Measurements from ENCODE around the gene LPAR3. TPM values are rescaled to one million over a fixed set of nuclear protein-coding genes. Genes with fewer than 3 reads are reported as not detected.

The LPAR3 gene
- total RNA-seq, 4 donors from 2014 or later: 2.2 to 23.6 (median 13.5) TPM; not detected in 1

GRCh38 chr1:84887261-84887934 is 5.6 kb downstream of the LPAR3 start:
- Histone ChIP-seq H3K9me3 (no peaks in the 10 kb centered on the region), H3K4me1 (no peaks in the 10 kb centered on the region), H3K4me3 (no peak overlapping the region), H3K36me3 (no peaks in the 10 kb centered on the region), H3K27ac (no peak overlapping the region), H3K27me3 (no peaks in the 10 kb centered on the region)
- no peak for DNase-seq
- no peak for TF ChIP-seq POLR2A (IDR thresholded peaks at IDR 0.05)
- intact Hi-C loops (cut with DNase I; ENCODE audit: low total_unique reads): no loop called here

GRCh38 chr1:84885469-84885868 is 7.5 kb downstream of the LPAR3 start:
- Histone ChIP-seq H3K9me3 (no peaks in the 10 kb centered on the region), H3K27me3 (no peaks in the 10 kb centered on the region), H3K36me3 (no peaks in the 10 kb centered on the region), H3K27ac (no peak overlapping the region), H3K4me3 (no peak overlapping the region), H3K4me1 (no peaks in the 10 kb centered on the region)
- intact Hi-C loops (cut with DNase I; ENCODE audit: low total_unique reads): no loop called here
- DNase-seq: no peak
- TF ChIP-seq POLR2A (IDR thresholded peaks at IDR 0.05) (no peak), CTCF (IDR thresholded peaks at IDR 0.05) (no peak)

- intact Hi-C loops (cut with DNase I; ENCODE audit: low total_unique reads): no loop called here
- H3K9me3 ChIP-seq: no peaks in the 10 kb centered on the region
- no peaks in the 10 kb centered on the region for H3K4me1 ChIP-seq
- DNase-seq: no peak
- no peak overlapping the region for H3K27ac ChIP-seq
- no peaks in the 10 kb centered on the region for H3K36me3 ChIP-seq
- H3K4me3 ChIP-seq: no peak overlapping the region
- H3K27me3 ChIP-seq: no peaks in the 10 kb centered on the region
- TF ChIP-seq POLR2A (IDR thresholded peaks at IDR 0.05) (no peak), CTCF (IDR thresholded peaks at IDR 0.05) (no peak)
Observed at GRCh38 chr1:84884671-84885389, 8.2 kb downstream of the LPAR3 start.

GRCh38 chr1:84883286-84883685 is 9.7 kb downstream of the LPAR3 start:
- H3K4me3 ChIP-seq: no peak overlapping the region
- intact Hi-C loops (cut with DNase I; ENCODE audit: low total_unique reads): no loop called here
- TF ChIP-seq CTCF (IDR thresholded peaks at IDR 0.05): no peak
- no peak for TF ChIP-seq POLR2A (IDR thresholded peaks at IDR 0.05)
- no peaks in the 10 kb centered on the region for H3K4me1 ChIP-seq
- no peak for DNase-seq
- no peak overlapping the region for H3K27ac ChIP-seq
- no peaks in the 10 kb centered on the region for H3K27me3 ChIP-seq
- H3K36me3 ChIP-seq: no peaks in the 10 kb centered on the region
- no peaks in the 10 kb centered on the region for H3K9me3 ChIP-seq

GRCh38 chr1:84877592-84877991 is 15.4 kb downstream of the LPAR3 start:
- no peak overlapping the region for H3K4me3 ChIP-seq
- H3K36me3 ChIP-seq: no peaks in the 10 kb centered on the region
- H3K4me1 ChIP-seq: no peaks in the 10 kb centered on the region
- no peak for DNase-seq
- no peaks in the 10 kb centered on the region for H3K9me3 ChIP-seq
- H3K27ac ChIP-seq: no peak overlapping the region
- TF ChIP-seq CTCF (IDR thresholded peaks at IDR 0.05) (no peak), POLR2A (IDR thresholded peaks at IDR 0.05) (no peak)
- no peaks in the 10 kb centered on the region for H3K27me3 ChIP-seq
- intact Hi-C loops (cut with DNase I; ENCODE audit: low total_unique reads): no loop called here
